SK-N-SH treated with all-trans-retinoic acid at 6 μM for 48 hours (cell line): Measurements from ENCODE around the gene MPP3.

Experiments
- ATAC-seq: fragments of 200-7000 bp; cut with Tn5 transposase; 3 replicates; pipeline ENCODE4 v1.9.1; 2020; ENCODE audit warnings: mild to moderate bottlenecking, moderate library complexity
- ARNTL ChIP-seq: fragments of 450-650 bp; formaldehyde crosslinking; IDR thresholded peaks from 2 replicates; pipeline ENCODE4 v1.5.0; 2020; ENCODE audit warnings: low read depth, mild to moderate bottlenecking, moderate library complexity, borderline replicate concordance
- BACH2 ChIP-seq: fragments of 250-450 bp; sonication (Bioruptor Pico); IDR thresholded peaks from 2 replicates; pipeline ENCODE4 v1.9.0; 2021; ENCODE audit warnings: mild to moderate bottlenecking, borderline replicate concordance
- CSDC2 ChIP-seq: fragments of 250-450 bp; sonication (Bioruptor Pico); IDR thresholded peaks from 2 replicates; pipeline ENCODE4 v1.5.0; 2020; ENCODE audit warnings: mild to moderate bottlenecking, moderate library complexity
- ESRRG ChIP-seq: fragments of 250-450 bp; sonication (Bioruptor Pico); IDR thresholded peaks from 2 replicates; pipeline ENCODE4 v1.6.1; 2021; ENCODE audit warnings: mild to moderate bottlenecking
- GLIS3 ChIP-seq: fragments of 250-450 bp; sonication (Bioruptor Pico); IDR thresholded peaks from 2 replicates; pipeline ENCODE4 v1.5.0; 2020; ENCODE audit warnings: mild to moderate bottlenecking, moderate library complexity
- ISL1 ChIP-seq: fragments of 250-450 bp; sonication (Bioruptor Pico); IDR thresholded peaks from 2 replicates; pipeline ENCODE4 v2.1.2; 2022; ENCODE audit warnings: mild to moderate bottlenecking, moderate library complexity
- OSR1 ChIP-seq: fragments of 250-450 bp; sonication (Bioruptor Pico); IDR thresholded peaks from 2 replicates; pipeline ENCODE4 v1.8.0; 2022; ENCODE audit warnings: moderate library complexity, mild to moderate bottlenecking, inconsistent platforms
- PPARA ChIP-seq: fragments of 250-450 bp; sonication (Bioruptor Pico); IDR thresholded peaks from 2 replicates; pipeline ENCODE4 v1.5.0; 2020; ENCODE audit warnings: mild to moderate bottlenecking, borderline replicate concordance
- RARB ChIP-seq: fragments of 250-450 bp; sonication (Bioruptor Pico); IDR thresholded peaks from 2 replicates; pipeline ENCODE4 v1.8.0; 2021; ENCODE audit warnings: mild to moderate bottlenecking, moderate library complexity
- SNAI2 ChIP-seq: fragments of 250-450 bp; sonication (Bioruptor Pico); IDR thresholded peaks from 2 replicates; pipeline ENCODE4 v1.5.0; 2020; ENCODE audit warnings: mild to moderate bottlenecking, moderate library complexity
- TCF4 ChIP-seq: fragments of 250-450 bp; sonication (Bioruptor Pico); IDR thresholded peaks from 2 replicates; pipeline ENCODE4 v1.8.0; 2021; ENCODE audit warnings: mild to moderate bottlenecking, moderate library complexity, borderline replicate concordance
- TOX ChIP-seq: fragments of 250-450 bp; sonication (Bioruptor Pico); IDR thresholded peaks from 2 replicates; pipeline ENCODE4 v1.8.0; 2021; ENCODE audit warnings: mild to moderate bottlenecking, moderate library complexity, borderline replicate concordance
- ZC3H10 ChIP-seq: fragments of 250-450 bp; sonication (Bioruptor Pico); IDR thresholded peaks from 2 replicates; pipeline ENCODE4 v1.5.1; 2021; ENCODE audit warnings: mild to moderate bottlenecking, moderate library complexity
- ZFP3 ChIP-seq: fragments of 250-450 bp; sonication (Bioruptor Pico); IDR thresholded peaks from 2 replicates; pipeline ENCODE4 v1.5.0; 2020; ENCODE audit warnings: mild to moderate bottlenecking, moderate library complexity
- ZFP30 ChIP-seq: fragments of 450-650 bp; formaldehyde crosslinking; IDR thresholded peaks from 2 replicates; pipeline ENCODE4 v1.5.0; 2022; ENCODE audit warnings: mild to moderate bottlenecking, moderate library complexity
- ZNF565 ChIP-seq: fragments of 450-650 bp; formaldehyde crosslinking; conservative IDR thresholded peaks from 2 replicates; pipeline ENCODE4 v1.5.0; 2020; ENCODE audit warnings: low read depth, mild to moderate bottlenecking, moderate library complexity
- ZNF70 ChIP-seq: fragments of 450-650 bp; formaldehyde crosslinking; IDR thresholded peaks from 2 replicates; pipeline ENCODE4 v1.5.0; 2020; ENCODE audit warnings: mild to moderate bottlenecking, moderate library complexity
- ZNF8 ChIP-seq: fragments of 450-650 bp; formaldehyde crosslinking; IDR thresholded peaks from 2 replicates; pipeline ENCODE4 v1.5.0; 2020; ENCODE audit warnings: mild to moderate bottlenecking, moderate library complexity
- TF ChIP-seq, protein P1 (sequence below): fragments of 250-450 bp; sonication (Bioruptor Pico); IDR thresholded peaks from 2 replicates; pipeline ENCODE4 v1.5.1; 2020; ENCODE audit warnings: low read depth, mild to moderate bottlenecking, moderate library complexity
- TF ChIP-seq, protein P2 (sequence below): fragments of 250-450 bp; sonication (Bioruptor Pico); IDR thresholded peaks from 2 replicates; pipeline ENCODE4 v1.8.0; 2020; ENCODE audit warnings: mild to moderate bottlenecking, moderate library complexity, borderline replicate concordance
- TF ChIP-seq, protein P3 (sequence below): fragments of 250-450 bp; sonication (Bioruptor Pico); IDR thresholded peaks from 2 replicates; pipeline ENCODE4 v1.5.0; 2020; ENCODE audit warnings: mild to moderate bottlenecking, moderate library complexity
- TF ChIP-seq, protein P4 (sequence below): fragments of 250-450 bp; sonication (Bioruptor Pico); IDR thresholded peaks from 2 replicates; pipeline ENCODE4 v1.8.0; 2021; ENCODE audit warnings: low read depth, mild to moderate bottlenecking, moderate library complexity, borderline replicate concordance
- TF ChIP-seq, protein P5 (sequence below): fragments of 250-450 bp; sonication (Bioruptor Pico); IDR thresholded peaks from 2 replicates; pipeline ENCODE4 v1.5.1; 2021; ENCODE audit warnings: mild to moderate bottlenecking, moderate library complexity

The MPP3 gene

DNA sequence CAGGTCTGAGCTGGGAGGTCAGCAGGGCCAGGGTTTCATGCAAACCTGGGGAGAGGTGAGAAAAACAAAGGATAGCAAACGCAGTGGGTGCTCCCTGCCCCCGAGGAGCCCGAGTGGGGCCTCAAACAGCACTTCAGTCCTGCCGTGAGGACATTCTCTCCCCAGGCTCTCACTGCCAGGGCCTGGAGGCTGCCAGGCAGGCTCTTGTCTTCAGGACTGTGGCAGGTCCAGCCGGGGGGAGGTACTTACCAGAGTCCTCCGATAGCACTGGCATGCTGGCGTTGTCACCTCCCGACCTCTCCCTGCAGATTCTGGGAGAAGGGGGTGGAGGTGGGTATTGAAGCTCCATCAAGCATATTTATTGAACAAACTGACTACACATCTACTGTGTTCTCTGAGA is 1.3 kb downstream of the MPP3 start:
- TF ChIP-seq ZFP3 = no peak
- no peak for TF ChIP-seq ZFP30 (CRISPR knock-in tag)
- TF ChIP-seq SNAI2 (CRISPR knock-in tag) = no peak
- TF ChIP-seq BACH2 (CRISPR knock-in tag) = no peak
- no peak for TF ChIP-seq OSR1 (CRISPR knock-in tag)
- TF ChIP-seq GLIS3 (CRISPR knock-in tag) = no peak
- TF ChIP-seq TCF4 (CRISPR knock-in tag) = no peak
- no peak for TF ChIP-seq ARNTL
- TF ChIP-seq CSDC2 (CRISPR knock-in tag) = no peak
- TF ChIP-seq ZC3H10 = no peak
- no peak for TF ChIP-seq ZNF8 (CRISPR knock-in tag)
- TF ChIP-seq ZNF565 (CRISPR knock-in tag) = no peak
- TF ChIP-seq RARB (CRISPR knock-in tag) = no peak
- TF ChIP-seq ZNF70 = no peak
- TF ChIP-seq, protein P1, sequence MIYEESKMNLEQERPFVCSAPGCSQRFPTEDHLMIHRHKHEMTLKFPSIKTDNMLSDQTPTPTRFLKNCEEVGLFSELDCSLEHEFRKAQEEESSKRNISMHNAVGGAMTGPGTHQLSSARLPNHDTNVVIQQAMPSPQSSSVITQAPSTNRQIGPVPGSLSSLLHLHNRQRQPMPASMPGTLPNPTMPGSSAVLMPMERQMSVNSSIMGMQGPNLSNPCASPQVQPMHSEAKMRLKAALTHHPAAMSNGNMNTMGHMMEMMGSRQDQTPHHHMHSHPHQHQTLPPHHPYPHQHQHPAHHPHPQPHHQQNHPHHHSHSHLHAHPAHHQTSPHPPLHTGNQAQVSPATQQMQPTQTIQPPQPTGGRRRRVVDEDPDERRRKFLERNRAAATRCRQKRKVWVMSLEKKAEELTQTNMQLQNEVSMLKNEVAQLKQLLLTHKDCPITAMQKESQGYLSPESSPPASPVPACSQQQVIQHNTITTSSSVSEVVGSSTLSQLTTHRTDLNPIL (CRISPR knock-in tag) = no peak
- TF ChIP-seq, protein P2, sequence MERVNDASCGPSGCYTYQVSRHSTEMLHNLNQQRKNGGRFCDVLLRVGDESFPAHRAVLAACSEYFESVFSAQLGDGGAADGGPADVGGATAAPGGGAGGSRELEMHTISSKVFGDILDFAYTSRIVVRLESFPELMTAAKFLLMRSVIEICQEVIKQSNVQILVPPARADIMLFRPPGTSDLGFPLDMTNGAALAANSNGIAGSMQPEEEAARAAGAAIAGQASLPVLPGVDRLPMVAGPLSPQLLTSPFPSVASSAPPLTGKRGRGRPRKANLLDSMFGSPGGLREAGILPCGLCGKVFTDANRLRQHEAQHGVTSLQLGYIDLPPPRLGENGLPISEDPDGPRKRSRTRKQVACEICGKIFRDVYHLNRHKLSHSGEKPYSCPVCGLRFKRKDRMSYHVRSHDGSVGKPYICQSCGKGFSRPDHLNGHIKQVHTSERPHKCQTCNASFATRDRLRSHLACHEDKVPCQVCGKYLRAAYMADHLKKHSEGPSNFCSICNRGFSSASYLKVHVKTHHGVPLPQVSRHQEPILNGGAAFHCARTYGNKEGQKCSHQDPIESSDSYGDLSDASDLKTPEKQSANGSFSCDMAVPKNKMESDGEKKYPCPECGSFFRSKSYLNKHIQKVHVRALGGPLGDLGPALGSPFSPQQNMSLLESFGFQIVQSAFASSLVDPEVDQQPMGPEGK = no peak
- TF ChIP-seq ISL1 (CRISPR knock-in tag) = no peak
- TF ChIP-seq, protein P3, sequence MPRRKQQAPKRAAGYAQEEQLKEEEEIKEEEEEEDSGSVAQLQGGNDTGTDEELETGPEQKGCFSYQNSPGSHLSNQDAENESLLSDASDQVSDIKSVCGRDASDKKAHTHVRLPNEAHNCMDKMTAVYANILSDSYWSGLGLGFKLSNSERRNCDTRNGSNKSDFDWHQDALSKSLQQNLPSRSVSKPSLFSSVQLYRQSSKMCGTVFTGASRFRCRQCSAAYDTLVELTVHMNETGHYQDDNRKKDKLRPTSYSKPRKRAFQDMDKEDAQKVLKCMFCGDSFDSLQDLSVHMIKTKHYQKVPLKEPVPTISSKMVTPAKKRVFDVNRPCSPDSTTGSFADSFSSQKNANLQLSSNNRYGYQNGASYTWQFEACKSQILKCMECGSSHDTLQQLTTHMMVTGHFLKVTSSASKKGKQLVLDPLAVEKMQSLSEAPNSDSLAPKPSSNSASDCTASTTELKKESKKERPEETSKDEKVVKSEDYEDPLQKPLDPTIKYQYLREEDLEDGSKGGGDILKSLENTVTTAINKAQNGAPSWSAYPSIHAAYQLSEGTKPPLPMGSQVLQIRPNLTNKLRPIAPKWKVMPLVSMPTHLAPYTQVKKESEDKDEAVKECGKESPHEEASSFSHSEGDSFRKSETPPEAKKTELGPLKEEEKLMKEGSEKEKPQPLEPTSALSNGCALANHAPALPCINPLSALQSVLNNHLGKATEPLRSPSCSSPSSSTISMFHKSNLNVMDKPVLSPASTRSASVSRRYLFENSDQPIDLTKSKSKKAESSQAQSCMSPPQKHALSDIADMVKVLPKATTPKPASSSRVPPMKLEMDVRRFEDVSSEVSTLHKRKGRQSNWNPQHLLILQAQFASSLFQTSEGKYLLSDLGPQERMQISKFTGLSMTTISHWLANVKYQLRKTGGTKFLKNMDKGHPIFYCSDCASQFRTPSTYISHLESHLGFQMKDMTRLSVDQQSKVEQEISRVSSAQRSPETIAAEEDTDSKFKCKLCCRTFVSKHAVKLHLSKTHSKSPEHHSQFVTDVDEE (CRISPR knock-in tag) = no peak
- ATAC-seq = no peak

DNA sequence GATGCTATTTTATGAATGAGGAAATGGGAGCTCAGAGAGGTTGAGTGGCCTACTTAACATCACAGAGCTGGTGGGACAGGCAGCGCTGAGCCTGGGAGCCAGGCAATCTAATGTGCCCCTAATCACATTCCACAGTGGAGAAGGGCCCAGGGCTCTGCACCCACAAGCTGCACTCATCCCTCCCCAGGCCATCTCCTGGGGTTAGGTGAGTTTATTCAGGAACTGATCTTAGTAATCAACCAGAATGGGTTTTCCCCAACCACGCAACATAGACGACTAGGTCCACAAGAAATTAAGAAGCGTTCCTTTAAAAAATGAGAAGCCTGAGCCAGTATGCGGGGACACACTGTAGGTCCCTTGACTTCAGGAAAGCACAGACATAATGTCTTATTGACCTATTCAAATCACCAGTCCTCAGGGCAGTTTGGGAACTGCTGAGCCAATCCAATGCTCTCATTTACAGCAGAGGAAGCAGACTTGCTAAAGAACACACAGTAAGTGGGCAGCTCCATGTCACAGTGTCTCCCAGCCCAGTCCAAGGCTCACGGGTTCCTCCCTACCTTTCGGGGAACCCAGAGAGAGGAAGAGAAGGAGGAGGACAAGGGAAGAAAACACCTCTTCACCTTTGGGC is 2.3 kb downstream of the MPP3 start:
- no peak for ATAC-seq
- TF ChIP-seq ZNF8 (CRISPR knock-in tag) (no peak), ZFP30 (CRISPR knock-in tag) (no peak), ZC3H10 (no peak), ZFP3 (no peak), TCF4 (CRISPR knock-in tag) (no peak), TOX (CRISPR knock-in tag) (no peak), ZNF565 (CRISPR knock-in tag) (no peak), ARNTL (no peak), ZNF70 (no peak), GLIS3 (CRISPR knock-in tag) (no peak), ESRRG (CRISPR knock-in tag) (no peak), SNAI2 (CRISPR knock-in tag) (no peak), OSR1 (CRISPR knock-in tag) (no peak), BACH2 (CRISPR knock-in tag) (no peak), PPARA (CRISPR knock-in tag) (no peak)
- TF ChIP-seq, protein P4, sequence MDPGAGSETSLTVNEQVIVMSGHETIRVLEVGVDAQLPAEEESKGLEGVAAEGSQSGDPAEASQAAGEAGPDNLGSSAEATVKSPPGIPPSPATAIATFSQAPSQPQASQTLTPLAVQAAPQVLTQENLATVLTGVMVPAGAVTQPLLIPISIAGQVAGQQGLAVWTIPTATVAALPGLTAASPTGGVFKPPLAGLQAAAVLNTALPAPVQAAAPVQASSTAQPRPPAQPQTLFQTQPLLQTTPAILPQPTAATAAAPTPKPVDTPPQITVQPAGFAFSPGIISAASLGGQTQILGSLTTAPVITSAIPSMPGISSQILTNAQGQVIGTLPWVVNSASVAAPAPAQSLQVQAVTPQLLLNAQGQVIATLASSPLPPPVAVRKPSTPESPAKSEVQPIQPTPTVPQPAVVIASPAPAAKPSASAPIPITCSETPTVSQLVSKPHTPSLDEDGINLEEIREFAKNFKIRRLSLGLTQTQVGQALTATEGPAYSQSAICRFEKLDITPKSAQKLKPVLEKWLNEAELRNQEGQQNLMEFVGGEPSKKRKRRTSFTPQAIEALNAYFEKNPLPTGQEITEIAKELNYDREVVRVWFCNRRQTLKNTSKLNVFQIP (CRISPR knock-in tag) = no peak
- TF ChIP-seq, protein P5, sequence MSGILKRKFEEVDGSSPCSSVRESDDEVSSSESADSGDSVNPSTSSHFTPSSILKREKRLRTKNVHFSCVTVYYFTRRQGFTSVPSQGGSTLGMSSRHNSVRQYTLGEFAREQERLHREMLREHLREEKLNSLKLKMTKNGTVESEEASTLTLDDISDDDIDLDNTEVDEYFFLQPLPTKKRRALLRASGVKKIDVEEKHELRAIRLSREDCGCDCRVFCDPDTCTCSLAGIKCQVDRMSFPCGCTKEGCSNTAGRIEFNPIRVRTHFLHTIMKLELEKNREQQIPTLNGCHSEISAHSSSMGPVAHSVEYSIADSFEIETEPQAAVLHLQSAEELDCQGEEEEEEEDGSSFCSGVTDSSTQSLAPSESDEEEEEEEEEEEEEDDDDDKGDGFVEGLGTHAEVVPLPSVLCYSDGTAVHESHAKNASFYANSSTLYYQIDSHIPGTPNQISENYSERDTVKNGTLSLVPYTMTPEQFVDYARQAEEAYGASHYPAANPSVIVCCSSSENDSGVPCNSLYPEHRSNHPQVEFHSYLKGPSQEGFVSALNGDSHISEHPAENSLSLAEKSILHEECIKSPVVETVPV = no peak
- TF ChIP-seq, protein P2 = no peak
